ENCODE data around the gene TCN1.

DNA sequence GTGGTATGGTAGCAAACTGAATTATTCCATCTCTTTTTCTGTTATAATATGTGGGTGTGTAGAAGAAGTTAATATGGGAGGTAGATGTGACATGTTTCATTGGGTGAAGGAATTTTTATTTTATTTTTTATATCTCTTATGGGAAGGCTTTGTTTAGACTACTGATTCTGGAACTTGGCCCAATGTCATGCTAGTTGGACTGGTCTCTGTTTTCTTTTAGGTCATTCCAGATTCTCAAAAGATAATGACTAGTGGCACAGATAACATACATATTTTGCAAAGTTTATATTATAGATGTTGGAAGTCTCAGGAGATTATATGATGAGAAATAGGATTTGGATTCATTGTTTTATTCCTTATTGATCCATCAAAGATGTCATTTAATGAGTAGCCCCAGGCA is 11.0 kb upstream of the TCN1 start:
- TF ChIP-seq, protein P1, sequence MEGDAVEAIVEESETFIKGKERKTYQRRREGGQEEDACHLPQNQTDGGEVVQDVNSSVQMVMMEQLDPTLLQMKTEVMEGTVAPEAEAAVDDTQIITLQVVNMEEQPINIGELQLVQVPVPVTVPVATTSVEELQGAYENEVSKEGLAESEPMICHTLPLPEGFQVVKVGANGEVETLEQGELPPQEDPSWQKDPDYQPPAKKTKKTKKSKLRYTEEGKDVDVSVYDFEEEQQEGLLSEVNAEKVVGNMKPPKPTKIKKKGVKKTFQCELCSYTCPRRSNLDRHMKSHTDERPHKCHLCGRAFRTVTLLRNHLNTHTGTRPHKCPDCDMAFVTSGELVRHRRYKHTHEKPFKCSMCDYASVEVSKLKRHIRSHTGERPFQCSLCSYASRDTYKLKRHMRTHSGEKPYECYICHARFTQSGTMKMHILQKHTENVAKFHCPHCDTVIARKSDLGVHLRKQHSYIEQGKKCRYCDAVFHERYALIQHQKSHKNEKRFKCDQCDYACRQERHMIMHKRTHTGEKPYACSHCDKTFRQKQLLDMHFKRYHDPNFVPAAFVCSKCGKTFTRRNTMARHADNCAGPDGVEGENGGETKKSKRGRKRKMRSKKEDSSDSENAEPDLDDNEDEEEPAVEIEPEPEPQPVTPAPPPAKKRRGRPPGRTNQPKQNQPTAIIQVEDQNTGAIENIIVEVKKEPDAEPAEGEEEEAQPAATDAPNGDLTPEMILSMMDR (IDR thresholded peaks at IDR 0.05), result no peak
- no peak for TF ChIP-seq POLR2AphosphoS5 (IDR thresholded peaks at IDR 0.05)
- no peak for TF ChIP-seq POLR2A (IDR thresholded peaks at IDR 0.05)

Data from upper lobe of left lung (tissue), 4 donors.